B cell (primary cell): Measurements from ENCODE around the gene VCL.

ENCODE experiments used
- CTCF ChIP-seq: fragments of 200-600 bp; IDR thresholded peaks from one replicate; pipeline ENCODE4 v1.8.0; 2022; ENCODE audit warnings: antibody characterized with exemption, mild to moderate bottlenecking
- EZH2 ChIP-seq: IDR thresholded peaks from 2 replicates; pipeline ENCODE4 v1.6.1; 2012; ENCODE audit warnings: borderline replicate concordance, low read depth, mild to moderate bottlenecking, moderate library complexity, low read length; ENCODE audit not compliant: insufficient read depth, poor library complexity, severe bottlenecking

GRCh38 chr10:73997461-73997786 lies 492 bp upstream of the VCL start:
- TF ChIP-seq CTCF (no peak), EZH2 (no peak)
